NCI-H2107 treated with DMSO at 0.1 percent for 48 hours (cell line): ENCODE data around the gene PROM1.

Experiments used
- DNase-seq: peaks from one replicate; lab custom pipeline; 2025; ENCODE audit not compliant: unreplicated experiment; lab: John Stamatoyannopoulos, UW

Gene PROM1

GRCh38 chr4:16083241-16084191 is at the start of gene PROM1:
TSS of gene PROM1 (minus strand) at chr4:16084023. CDS start at chr4:16075906, 8,117 bp downstream.
- peak; percentile 74 for DNase-seq

- no peak for DNase-seq
Observed at GRCh38 chr4:16133406-16133805, 49.6 kb upstream of the PROM1 start.

- no peak for DNase-seq
Observed at GRCh38 chr4:16131293-16131692, 47.5 kb upstream of the PROM1 start.

GRCh38 chr4:16129336-16129735 is 45.5 kb upstream of the PROM1 start:
- DNase-seq = no peak

GRCh38 chr4:16126714-16127113 is 42.9 kb upstream of the PROM1 start:
- DNase-seq = no peak

- no peak for DNase-seq
Observed at GRCh38 chr4:16125571-16126445, 42.0 kb upstream of the PROM1 start.

- DNase-seq = peak; percentile 30
Observed at GRCh38 chr4:16124232-16124631, 40.4 kb upstream of the PROM1 start.

GRCh38 chr4:16123356-16124084 is 39.7 kb upstream of the PROM1 start:
- DNase-seq = peak; percentile 95

- peak; percentile 86 for DNase-seq
Observed at GRCh38 chr4:16122784-16123183, 39.0 kb upstream of the PROM1 start.

- DNase-seq = no peak
Observed at GRCh38 chr4:16122308-16122711, 38.5 kb upstream of the PROM1 start.

- no peak for DNase-seq
Observed at GRCh38 chr4:16120720-16121119, 36.9 kb upstream of the PROM1 start.

GRCh38 chr4:16119981-16120380 is 36.2 kb upstream of the PROM1 start:
- DNase-seq = no peak

- no peak for DNase-seq
Observed at GRCh38 chr4:16118090-16118489, 34.3 kb upstream of the PROM1 start.

GRCh38 chr4:16117164-16117563 is 33.3 kb upstream of the PROM1 start:
- DNase-seq = no peak

- peak; percentile 56 for DNase-seq
Observed at GRCh38 chr4:16116493-16116990, 32.7 kb upstream of the PROM1 start.

GRCh38 chr4:16116019-16116418 is 32.2 kb upstream of the PROM1 start:
- DNase-seq = peak; percentile 56

GRCh38 chr4:16114546-16114945 is 30.7 kb upstream of the PROM1 start:
- no peak for DNase-seq

- no peak for DNase-seq
Observed at GRCh38 chr4:16113741-16114140, 29.9 kb upstream of the PROM1 start.

GRCh38 chr4:16111533-16111932 is 27.7 kb upstream of the PROM1 start:
- no peak for DNase-seq

- DNase-seq = no peak
Observed at GRCh38 chr4:16110661-16111290, 27.0 kb upstream of the PROM1 start.
